NCI-H1436 (cell line): ENCODE results near the gene PTPN13.

Experiments used
- DNase-seq: peaks from one replicate; lab custom pipeline; 2025; lab: John Stamatoyannopoulos, UW

Gene PTPN13

GRCh38 chr4:86592553-86593249, 1.4 kb upstream of the PTPN13 start:
- DNase-seq: no peak

DNA sequence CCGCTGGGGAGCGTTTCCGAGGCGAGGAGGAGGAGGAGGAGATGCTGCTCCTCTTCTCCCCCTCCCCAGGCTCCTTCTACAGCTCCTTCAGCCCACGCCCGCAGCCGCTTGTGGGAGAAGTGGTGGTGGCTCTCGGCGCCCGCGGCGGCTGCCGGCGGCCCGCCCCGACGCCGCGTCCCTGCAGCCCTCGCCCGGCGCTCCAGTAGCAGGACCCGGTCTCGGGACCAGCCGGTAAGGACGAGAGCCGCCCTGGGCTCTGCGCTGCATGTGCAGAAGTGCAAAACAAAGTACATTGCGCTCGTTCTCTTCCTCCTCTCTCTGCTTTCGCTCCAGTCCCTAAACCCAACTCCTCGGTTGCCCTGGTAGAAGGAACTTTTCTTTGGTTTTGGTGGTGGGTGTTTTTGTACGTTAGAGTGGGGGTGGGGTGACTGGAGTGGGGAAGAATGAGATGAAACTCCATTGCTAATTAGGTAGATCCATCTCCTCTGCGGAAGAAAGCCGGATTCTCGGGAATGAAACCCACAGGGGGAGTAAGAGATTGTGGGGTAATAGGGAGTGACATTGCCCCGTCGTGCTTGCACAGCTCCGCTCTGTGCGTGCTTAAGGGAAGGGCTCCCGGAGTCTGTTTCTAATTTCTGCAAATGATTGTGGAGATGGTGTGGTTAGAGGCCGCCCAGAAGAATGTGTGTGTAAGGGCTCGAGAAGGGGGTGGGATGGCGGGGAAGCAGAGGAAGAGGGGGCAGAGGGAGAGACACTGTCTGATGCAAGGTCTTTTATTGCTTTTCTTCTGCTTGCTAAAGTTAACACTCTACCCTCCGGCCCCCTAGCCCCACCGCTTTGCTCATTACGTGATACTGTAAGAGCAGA, 677 bp downstream of the PTPN13 start:
- no peak for DNase-seq

DNA sequence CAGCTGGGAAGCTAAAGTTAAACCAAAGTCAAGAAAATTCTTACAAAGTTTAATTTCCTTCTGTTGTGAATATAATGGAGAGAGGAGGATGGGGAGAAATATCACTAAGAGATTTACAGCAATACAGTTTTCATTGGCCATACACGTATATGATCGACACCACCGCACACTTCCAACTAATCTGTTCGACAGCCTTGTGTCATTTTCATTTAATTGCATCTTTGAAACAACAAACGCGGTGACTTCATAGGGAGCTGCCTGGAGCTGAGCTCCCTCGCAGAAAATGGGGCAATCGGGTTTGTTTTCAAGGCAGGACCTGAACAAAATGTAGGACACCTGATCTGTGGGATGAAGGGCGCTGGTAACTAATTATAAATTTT, 1.3 kb downstream of the PTPN13 start:
- no peak for DNase-seq

- DNase-seq: no peak
Observed at GRCh38 chr4:86596807-86597206, 2.7 kb downstream of the PTPN13 start.

GRCh38 chr4:86600007-86600653, 6.0 kb downstream of the PTPN13 start:
- DNase-seq: no peak

- no peak for DNase-seq
Observed at GRCh38 chr4:86603311-86603885, 9.3 kb downstream of the PTPN13 start.

DNA sequence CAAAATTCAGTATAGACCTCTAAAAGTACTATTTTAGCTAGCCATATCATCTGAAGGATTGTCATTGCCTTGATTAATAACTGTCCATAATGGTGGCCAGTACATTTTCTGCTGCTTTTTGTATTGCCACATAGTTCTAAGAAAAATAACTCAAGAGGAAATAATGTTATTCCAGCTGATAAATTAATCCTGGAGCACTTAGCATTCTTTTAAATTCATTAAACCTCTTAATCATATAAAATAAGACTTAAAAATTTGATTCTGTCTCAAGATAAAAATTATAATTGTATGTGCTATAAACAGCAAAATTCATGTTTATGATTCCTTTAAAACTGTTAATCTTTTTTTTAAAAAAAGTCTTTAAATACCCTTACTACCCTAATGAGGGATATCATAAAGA, 12.7 kb downstream of the PTPN13 start:
- DNase-seq: no peak

GRCh38 chr4:86608757-86609375, 14.8 kb downstream of the PTPN13 start:
- no peak for DNase-seq

GRCh38 chr4:86611757-86612156, 17.6 kb downstream of the PTPN13 start:
- no peak for DNase-seq

DNA sequence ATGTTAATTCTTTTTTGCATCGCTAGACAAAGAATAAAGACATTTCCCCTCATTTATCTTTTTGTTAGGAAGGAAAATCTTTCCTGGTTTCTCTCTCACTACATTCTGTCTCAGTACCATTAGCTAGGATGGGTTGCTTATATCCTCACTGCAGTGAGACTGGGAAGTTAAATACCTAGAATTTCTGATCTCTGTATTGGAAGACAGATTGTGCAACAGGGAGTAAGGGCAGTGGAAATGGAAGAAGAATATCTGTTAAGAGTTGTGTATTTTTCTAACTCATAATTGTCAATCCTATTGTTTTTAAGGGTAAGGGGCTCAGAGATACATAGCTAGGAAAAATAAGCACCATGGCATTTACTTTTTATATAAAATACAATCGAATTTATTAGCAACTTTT, 19.6 kb downstream of the PTPN13 start:
- no peak for DNase-seq

DNA sequence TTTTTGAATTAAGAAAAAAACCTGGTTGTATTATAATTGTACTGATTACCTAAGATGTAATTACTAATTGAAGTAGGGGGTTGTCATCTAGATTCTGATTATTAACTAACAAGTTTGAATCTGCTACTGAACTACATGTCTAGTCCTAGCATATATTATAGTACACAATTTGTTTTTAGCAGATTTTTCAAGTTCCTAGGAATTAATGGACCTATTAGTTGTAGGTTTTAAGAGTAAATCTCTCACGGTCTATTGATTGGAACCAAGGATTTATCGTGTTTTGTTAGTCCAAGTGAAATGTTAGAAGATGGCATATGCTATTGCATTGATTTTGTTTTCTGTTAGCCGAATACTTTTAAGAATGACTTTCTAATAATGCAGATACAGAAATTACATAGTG, 20.8 kb downstream of the PTPN13 start:
- no peak for DNase-seq

- no peak for DNase-seq
Observed at GRCh38 chr4:86615501-86615900, 21.4 kb downstream of the PTPN13 start.

GRCh38 chr4:86619656-86620055, 25.5 kb downstream of the PTPN13 start:
- DNase-seq: no peak

- DNase-seq: no peak
Observed at GRCh38 chr4:86621435-86621834, 27.3 kb downstream of the PTPN13 start.

- no peak for DNase-seq
Observed at GRCh38 chr4:86626066-86626465, 32.0 kb downstream of the PTPN13 start.

GRCh38 chr4:86627462-86628135, 33.5 kb downstream of the PTPN13 start:
- no peak for DNase-seq

GRCh38 chr4:86630629-86631028, 36.5 kb downstream of the PTPN13 start:
- no peak for DNase-seq

- no peak for DNase-seq
Observed at GRCh38 chr4:86631166-86631565, 37.1 kb downstream of the PTPN13 start.

DNA sequence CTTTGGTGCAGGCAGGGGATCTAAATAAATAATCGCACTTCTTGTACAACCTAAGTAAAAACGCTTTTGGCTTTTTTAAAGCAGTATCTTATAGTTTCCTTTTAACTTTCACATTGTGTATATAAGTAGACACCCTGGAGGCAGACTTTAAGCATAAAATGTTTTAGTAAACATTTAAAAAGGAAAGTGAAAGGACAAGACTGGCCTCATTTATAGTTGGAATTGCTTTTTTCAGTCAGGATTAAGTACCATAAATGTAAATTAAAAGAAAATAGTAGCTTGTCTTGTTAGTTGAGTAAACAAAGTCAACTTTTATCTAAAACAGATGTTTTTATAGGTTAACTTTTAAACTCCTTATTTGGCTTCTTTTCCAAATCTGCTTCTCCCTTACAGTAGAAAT, 39.7 kb downstream of the PTPN13 start:
- no peak for DNase-seq

- DNase-seq: no peak
Observed at GRCh38 chr4:86640469-86640868, 46.4 kb downstream of the PTPN13 start.

- no peak for DNase-seq
Observed at GRCh38 chr4:86641516-86642090, 47.5 kb downstream of the PTPN13 start.
